BLaER1 treated with 17β-estradiol and CSF1 and Interleukin-3, amounts not matched to agents 10 nM and 100 nM (cell line): Measurements from ENCODE around the gene PEG3.
"Not testable (repeated sequence)": the region's sequence is repeated elsewhere in the genome, so short reads cannot be mapped to it uniquely, and the experiment has no call there.

Source experiments
- H3K27ac ChIP-seq, 11 experiments: shearing (Covaris generic); formaldehyde crosslinking; 2 replicates each; pipeline ENCODE4 v1.8.1; 2022
- H3K27me3 ChIP-seq, 11 experiments: shearing (Covaris generic); formaldehyde crosslinking; 2 replicates each; pipeline ENCODE4 v1.8.1; 2022
- H3K36me3 ChIP-seq, 11 experiments: shearing (Covaris generic); formaldehyde crosslinking; 2 replicates each; pipeline ENCODE4 v1.8.1; 2022
- H3K4me1 ChIP-seq, 10 experiments: shearing (Covaris generic); formaldehyde crosslinking; 2 replicates each; pipeline ENCODE4 v1.8.1; 2022
- H3K4me2 ChIP-seq, 11 experiments: shearing (Covaris generic); formaldehyde crosslinking; 2 replicates each; pipeline ENCODE4 v1.8.1; 2022
- H3K4me3 ChIP-seq, 10 experiments: shearing (Covaris generic); formaldehyde crosslinking; 2 replicates each; pipeline ENCODE4 v1.8.1; 2022
- H3K9ac ChIP-seq, 11 experiments: shearing (Covaris generic); formaldehyde crosslinking; 2 replicates each; pipeline ENCODE4 v1.8.1; 2022
- H3K9me3 ChIP-seq, 11 experiments: shearing (Covaris generic); formaldehyde crosslinking; replicated peaks in 1 of 11; 2 replicates each; pipeline ENCODE4 v1.8.1; 2022
- H4K20me1 ChIP-seq, 11 experiments: shearing (Covaris generic); formaldehyde crosslinking; 2 replicates each; pipeline ENCODE4 v1.8.1; 2022
- Cebpa-rat ChIP-seq, 11 experiments: shearing (Covaris generic); IDR thresholded peaks; 2 replicates each; pipeline ENCODE4 v1.8.1; 2022

Gene PEG3

GRCh38 chr19:56869886-56870285 is 29.4 kb upstream of the PEG3 start:
- H3K36me3 ChIP-seq, result no peaks in the 10 kb centered on the region
- no peaks in the 10 kb centered on the region for H4K20me1 ChIP-seq
- H3K27me3 ChIP-seq, result no peaks in the 10 kb centered on the region
- no peak overlapping the region for H3K9ac ChIP-seq
- H3K9me3 ChIP-seq, result peaks cover 16 to 34% (median 22%) of the 10 kb centered on the region in 11 experiments
- TF ChIP-seq Cebpa-rat (IDR thresholded peaks at IDR 0.05), result no peak
- no peaks in the 10 kb centered on the region for H3K4me1 ChIP-seq
- H3K4me3 ChIP-seq, result no peak overlapping the region
- no peak overlapping the region for H3K4me2 ChIP-seq
- no peak overlapping the region for H3K27ac ChIP-seq

- H3K4me1 ChIP-seq, result no peaks in the 10 kb centered on the region
- H4K20me1 ChIP-seq, result no peaks in the 10 kb centered on the region
- H3K27me3 ChIP-seq, result no peaks in the 10 kb centered on the region
- no peaks in the 10 kb centered on the region for H3K36me3 ChIP-seq
- no peak overlapping the region for H3K9ac ChIP-seq
- TF ChIP-seq Cebpa-rat (IDR thresholded peaks at IDR 0.05), result no peak
- H3K4me3 ChIP-seq, result no peak overlapping the region
- H3K27ac ChIP-seq, result no peak overlapping the region
- peaks cover 9 to 33% (median 18%) of the 10 kb centered on the region in 11 experiments; a peak in 19 of 22 replicates for H3K9me3 ChIP-seq
- H3K4me2 ChIP-seq, result no peak overlapping the region
Measured at GRCh38 chr19:56868446-56868845, 27.9 kb upstream of the PEG3 start.

- Histone ChIP-seq H3K4me1 (no peaks in the 10 kb centered on the region), H3K9ac (no peak overlapping the region), H3K36me3 (no peaks in the 10 kb centered on the region), H3K27me3 (no peaks in the 10 kb centered on the region), H4K20me1 (no peaks in the 10 kb centered on the region), H3K4me2 (no peak overlapping the region), H3K4me3 (no peak overlapping the region), H3K27ac (no peak overlapping the region), H3K9me3 (peaks cover 4 to 26% (median 11%) of the 10 kb centered on the region in 11 experiments; a peak in 18 of 22 replicates)
- no peak for TF ChIP-seq Cebpa-rat (IDR thresholded peaks at IDR 0.05)
Measured at GRCh38 chr19:56866538-56866937, 26.0 kb upstream of the PEG3 start.

GRCh38 chr19:56864443-56865125 is 24.1 kb upstream of the PEG3 start:
- H3K27ac ChIP-seq, result no peak overlapping the region
- H3K9ac ChIP-seq, result no peak overlapping the region
- H3K4me3 ChIP-seq, result no peak overlapping the region
- no peaks in the 10 kb centered on the region for H4K20me1 ChIP-seq
- no peaks in the 10 kb centered on the region for H3K4me1 ChIP-seq
- no peaks in the 10 kb centered on the region for H3K36me3 ChIP-seq
- no peak for TF ChIP-seq Cebpa-rat (IDR thresholded peaks at IDR 0.05)
- H3K9me3 ChIP-seq, result peaks cover 4 to 15% (median 10%) of the 10 kb centered on the region in 11 experiments; a peak in 17 of 22 replicates
- no peak overlapping the region for H3K4me2 ChIP-seq
- no peaks in the 10 kb centered on the region for H3K27me3 ChIP-seq

- H3K4me2 ChIP-seq, result no peak overlapping the region
- H3K27me3 ChIP-seq, result no peaks in the 10 kb centered on the region
- H3K4me1 ChIP-seq, result no peaks in the 10 kb centered on the region
- H3K9ac ChIP-seq, result no peak overlapping the region
- H3K27ac ChIP-seq, result no peak overlapping the region
- H3K4me3 ChIP-seq, result no peak overlapping the region
- TF ChIP-seq Cebpa-rat (IDR thresholded peaks at IDR 0.05), result no peak
- no peaks in the 10 kb centered on the region for H3K36me3 ChIP-seq
- H3K9me3 ChIP-seq, result peaks cover 4 to 14% (median 10%) of the 10 kb centered on the region in 11 experiments; a peak in 17 of 22 replicates
- H4K20me1 ChIP-seq, result no peaks in the 10 kb centered on the region
Measured at GRCh38 chr19:56862741-56863140, 22.2 kb upstream of the PEG3 start.

GRCh38 chr19:56860409-56860808 is 19.9 kb upstream of the PEG3 start:
- not testable (repeated sequence) for H3K9ac ChIP-seq, H3K36me3 ChIP-seq, H3K4me3 ChIP-seq, H3K27ac ChIP-seq, H3K4me1 ChIP-seq, H4K20me1 ChIP-seq, H3K27me3 ChIP-seq, H3K4me2 ChIP-seq
- peaks cover 4 to 15% (median 11%) of the 10 kb centered on the region in 11 experiments; a peak in 17 of 22 replicates for H3K9me3 ChIP-seq

GRCh38 chr19:56858026-56858425 is 17.5 kb upstream of the PEG3 start:
- Histone ChIP-seq H3K4me2 (no peak overlapping the region), H4K20me1 (no peaks in the 10 kb centered on the region), H3K27me3 (no peaks in the 10 kb centered on the region), H3K27ac (no peak overlapping the region), H3K9ac (no peak overlapping the region), H3K4me1 (no peaks in the 10 kb centered on the region), H3K9me3 (peaks cover 10 to 22% (median 19%) of the 10 kb centered on the region in 11 experiments), H3K36me3 (no peaks in the 10 kb centered on the region; a peak in 1 of 22 replicates), H3K4me3 (no peak overlapping the region)
- no peak for TF ChIP-seq Cebpa-rat (IDR thresholded peaks at IDR 0.05)

- TF ChIP-seq Cebpa-rat (IDR thresholded peaks at IDR 0.05), result no peak
- H3K27me3 ChIP-seq, result no peaks in the 10 kb centered on the region
- no peak overlapping the region for H3K4me2 ChIP-seq
- H4K20me1 ChIP-seq, result no peaks in the 10 kb centered on the region
- H3K9ac ChIP-seq, result no peak overlapping the region
- no peak overlapping the region for H3K27ac ChIP-seq
- peaks cover 10 to 26% (median 18%) of the 10 kb centered on the region in 11 experiments for H3K9me3 ChIP-seq
- no peak overlapping the region for H3K4me3 ChIP-seq
- no peaks in the 10 kb centered on the region; a peak in 1 of 22 replicates for H3K36me3 ChIP-seq
- no peaks in the 10 kb centered on the region for H3K4me1 ChIP-seq
Measured at GRCh38 chr19:56856822-56857221, 16.3 kb upstream of the PEG3 start.

GRCh38 chr19:56852361-56852760 is 11.8 kb upstream of the PEG3 start:
- not testable (repeated sequence) for H3K4me3 ChIP-seq, H3K27me3 ChIP-seq, H3K4me2 ChIP-seq, H3K36me3 ChIP-seq, H3K27ac ChIP-seq, H3K9ac ChIP-seq, H3K4me1 ChIP-seq, H4K20me1 ChIP-seq
- peaks cover 10 to 28% (median 18%) of the 10 kb centered on the region in 11 experiments for H3K9me3 ChIP-seq

- Histone ChIP-seq H4K20me1 (no peaks in the 10 kb centered on the region), H3K4me3 (no peak overlapping the region), H3K4me1 (no peaks in the 10 kb centered on the region), H3K4me2 (no peak overlapping the region), H3K9ac (no peak overlapping the region), H3K27me3 (no peaks in the 10 kb centered on the region), H3K9me3 (peaks cover 0 to 9% (median 0%) of the 10 kb centered on the region in 11 experiments; a peak in 2 of 22 replicates), H3K36me3 (no peaks in the 10 kb centered on the region), H3K27ac (no peak overlapping the region)
- no peak for TF ChIP-seq Cebpa-rat (IDR thresholded peaks at IDR 0.05)
Measured at GRCh38 chr19:56848166-56848565, 7.6 kb upstream of the PEG3 start.
